Glutamatergic neuron (in vitro differentiated cells): Measurements from ENCODE around the gene TBC1D1. TPM values are rescaled to one million over a fixed set of nuclear protein-coding genes. Genes with fewer than 3 reads are reported as not detected.

Source experiments
- DNase-seq: peaks from one replicate; pipeline ENCODE4 v3.0.0; 2022
- H3K27ac Mint-ChIP-seq: one replicate; pipeline ENCODE4 v1.8.0; 2020; ENCODE audit warnings: mild to moderate bottlenecking, mixed read lengths, inconsistent platforms; ENCODE audit not compliant: unreplicated experiment
- H3K27me3 Mint-ChIP-seq: one replicate; pipeline ENCODE4 v1.8.0; 2020; ENCODE audit warnings: mild to moderate bottlenecking, moderate library complexity, mixed read lengths, inconsistent platforms; ENCODE audit not compliant: unreplicated experiment
- H3K36me3 Mint-ChIP-seq: one replicate; pipeline ENCODE4 v1.8.0; 2020; ENCODE audit warnings: mild to moderate bottlenecking, mixed read lengths, inconsistent platforms; ENCODE audit not compliant: unreplicated experiment
- H3K4me1 Mint-ChIP-seq: one replicate; pipeline ENCODE4 v1.8.0; 2020; ENCODE audit warnings: mild to moderate bottlenecking, low read depth, mixed read lengths, inconsistent platforms; ENCODE audit not compliant: unreplicated experiment
- H3K4me3 Mint-ChIP-seq: one replicate; pipeline ENCODE4 v1.8.0; 2020; ENCODE audit warnings: mild to moderate bottlenecking, mixed read lengths, inconsistent platforms; ENCODE audit not compliant: unreplicated experiment
- H3K9me3 Mint-ChIP-seq: one replicate; pipeline ENCODE4 v1.8.0; 2020; ENCODE audit warnings: mild to moderate bottlenecking, moderate library complexity, mixed read lengths, inconsistent platforms; ENCODE audit not compliant: unreplicated experiment
- CTCF ChIP-seq: fragments of 200-600 bp; sonication (generic); IDR thresholded peaks from one replicate; pipeline ENCODE4 v1.5.0; 2021; ENCODE audit not compliant: partially characterized antibody, unreplicated experiment
- total RNA-seq: library from RNA; stranded (reverse); fragmentation: NEBNext Ultra II Directional; extraction: Animal tissue kit (Norgen Biotek cat#: 25700); gene quantifications from one replicate; pipeline ENCODE4 v1.2.1, GENCODE V29; 2021; ENCODE audit not compliant: unreplicated experiment

Gene TBC1D1
- total RNA-seq, 1 donor from 2014 or later = 106 TPM

GRCh38 chr4:38136604-38137003 is 245.7 kb downstream of the TBC1D1 start:
- H3K36me3 Mint-ChIP-seq = peaks cover 9% of the 10 kb centered on the region
- no peaks in the 10 kb centered on the region for H3K27me3 Mint-ChIP-seq
- DNase-seq = no peak
- H3K9me3 Mint-ChIP-seq = peaks cover 5% of the 10 kb centered on the region
- no peak overlapping the region for H3K4me3 Mint-ChIP-seq
- H3K4me1 Mint-ChIP-seq = peaks cover 5% of the 10 kb centered on the region
- H3K27ac Mint-ChIP-seq = no peak overlapping the region
- TF ChIP-seq CTCF = no peak

GRCh38 chr4:38137080-38137479 is 246.2 kb downstream of the TBC1D1 start:
- no peak for DNase-seq
- H3K36me3 Mint-ChIP-seq = peaks cover 9% of the 10 kb centered on the region
- peaks cover 2% of the 10 kb centered on the region for H3K27me3 Mint-ChIP-seq
- peaks cover 2% of the 10 kb centered on the region for H3K4me1 Mint-ChIP-seq
- no peak for TF ChIP-seq CTCF
- H3K4me3 Mint-ChIP-seq = no peak overlapping the region
- peaks cover 5% of the 10 kb centered on the region for H3K9me3 Mint-ChIP-seq
- H3K27ac Mint-ChIP-seq = no peak overlapping the region

GRCh38 chr4:38138363-38138762 is 247.5 kb downstream of the TBC1D1 start:
- Mint-ChIP-seq H3K9me3 (peaks cover 5% of the 10 kb centered on the region), H3K27me3 (peaks cover 2% of the 10 kb centered on the region), H3K27ac (no peak overlapping the region), H3K36me3 (peaks cover 9% of the 10 kb centered on the region), H3K4me1 (no peaks in the 10 kb centered on the region), H3K4me3 (no peak overlapping the region)
- TF ChIP-seq CTCF = no peak
- no peak for DNase-seq

GRCh38 chr4:38139187-38139586 is 248.3 kb downstream of the TBC1D1 start:
- DNase-seq = no peak
- H3K4me1 Mint-ChIP-seq = peaks cover 5% of the 10 kb centered on the region
- peaks cover 9% of the 10 kb centered on the region for H3K36me3 Mint-ChIP-seq
- peaks cover 5% of the 10 kb centered on the region for H3K9me3 Mint-ChIP-seq
- no peak for TF ChIP-seq CTCF
- H3K27me3 Mint-ChIP-seq = peaks cover 2% of the 10 kb centered on the region
- no peak overlapping the region for H3K4me3 Mint-ChIP-seq
- H3K27ac Mint-ChIP-seq = no peak overlapping the region

GRCh38 chr4:38140643-38141203 is 249.8 kb downstream of the TBC1D1 start:
- H3K27ac Mint-ChIP-seq = no peak overlapping the region

More at GRCh38 chr4:38140643-38141203, 249.8 kb downstream of the TBC1D1 start:
- Mint-ChIP-seq H3K9me3 (peaks cover 5% of the 10 kb centered on the region), H3K36me3 (peaks cover 9% of the 10 kb centered on the region), H3K4me1 (peaks cover 20% of the 10 kb centered on the region), H3K27me3 (peaks cover 2% of the 10 kb centered on the region), H3K4me3 (no peak overlapping the region)
- no peak for TF ChIP-seq CTCF
- no peak for DNase-seq
